HepG2 (cell line): Measurements from ENCODE around the gene PRR36. TPM values are rescaled to one million over a fixed set of nuclear protein-coding genes. Genes with fewer than 3 reads are reported as not detected.

ENCODE experiments used
- CC2D1A ChIP-seq: sonication (generic); formaldehyde crosslinking; IDR thresholded peaks from 2 replicates; pipeline ENCODE4 v1.8.1; 2023; ENCODE audit warnings: mild to moderate bottlenecking, missing genetic modification reagents
- GFI1 ChIP-seq: sonication (generic); formaldehyde crosslinking; IDR thresholded peaks from 2 replicates; pipeline ENCODE4 v1.5.0; 2020; ENCODE audit warnings: missing genetic modification reagents, mild to moderate bottlenecking, borderline replicate concordance
- HMGA1 ChIP-seq: sonication (generic); formaldehyde crosslinking; conservative IDR thresholded peaks from 2 replicates; pipeline ENCODE4 v1.4.0; 2020; ENCODE audit warnings: missing genetic modification reagents
- NCOA2 ChIP-seq: sonication (generic); formaldehyde crosslinking; IDR thresholded peaks from 2 replicates; pipeline ENCODE4 v1.8.0; 2022; ENCODE audit warnings: inconsistent platforms
- RBAK ChIP-seq: sonication (generic); formaldehyde crosslinking; IDR thresholded peaks from 2 replicates; pipeline ENCODE4 v1.5.1; 2020; ENCODE audit warnings: mild to moderate bottlenecking, missing genetic modification reagents
- RELA ChIP-seq: sonication (generic); formaldehyde crosslinking; IDR thresholded peaks from 2 replicates; pipeline ENCODE4 v1.4.0; 2020; ENCODE audit warnings: missing genetic modification reagents
- YEATS4 ChIP-seq: sonication (generic); formaldehyde crosslinking; IDR thresholded peaks from 2 replicates; pipeline ENCODE4 v1.4.0; 2020; ENCODE audit warnings: missing genetic modification reagents, borderline replicate concordance
- ZBTB14 ChIP-seq: sonication (generic); formaldehyde crosslinking; IDR thresholded peaks from 2 replicates; pipeline ENCODE4 v1.4.0; 2020; ENCODE audit warnings: missing genetic modification reagents
- ZNF318 ChIP-seq: sonication (generic); formaldehyde crosslinking; IDR thresholded peaks from 2 replicates; pipeline ENCODE4 v1.4.0; 2020; ENCODE audit warnings: mild to moderate bottlenecking, missing genetic modification reagents
- ZNF414 ChIP-seq: sonication (generic); formaldehyde crosslinking; IDR thresholded peaks from 2 replicates; pipeline ENCODE4 v1.5.0; 2020; ENCODE audit warnings: missing genetic modification reagents
- ZNF724P ChIP-seq: sonication (generic); formaldehyde crosslinking; IDR thresholded peaks from 2 replicates; pipeline ENCODE4 v1.8.0; 2022; ENCODE audit warnings: missing genetic modification reagents, borderline replicate concordance
- polyA plus RNA-seq, 8 experiments: library from polyadenylated mRNA; depleted of rRNA in 3 of 8; stranded (reverse) in 7 of 8; unstranded in 1 of 8; fragments of >200 nt; fragmentation: Illumina TruSeq in 4 of 8; extraction: Trizol in 4 of 8; gene quantifications; 2 replicates each; pipeline versions ENCODE4 v1.2.1 to v1.2.3, GENCODE V29; 2011 to 2016; ENCODE audit warnings: low read depth in 4 of 8, missing spikeins in 1 of 8, mixed read lengths in 1 of 8; ENCODE audit not compliant: insufficient read depth in 1 of 8
- total RNA-seq, 5 experiments: library from RNA; depleted of rRNA; stranded (reverse); fragments of >200 nt; fragmentation: Illumina TruSeq; extraction: Trizol; gene quantifications; 2 replicates each; pipeline ENCODE4 v1.2.3, GENCODE V29; 2016; ENCODE audit warnings: low read depth in 1 of 5
- TF ChIP-seq, protein P1 (sequence below): IDR thresholded peaks from 2 replicates; pipeline ENCODE4 v1.6.1; 2016
- TF ChIP-seq, protein P2 (sequence below): sonication (generic); formaldehyde crosslinking; IDR thresholded peaks from 2 replicates; pipeline ENCODE4 v1.5.0; 2020; ENCODE audit warnings: mild to moderate bottlenecking, missing genetic modification reagents

PRR36 gene
- total and polyA plus RNA-seq, 2 of the 13 experiments (the other 11 are each of a cell fraction or from before 2014, with no cell fraction given): 0.07 to 0.17 TPM

DNA sequence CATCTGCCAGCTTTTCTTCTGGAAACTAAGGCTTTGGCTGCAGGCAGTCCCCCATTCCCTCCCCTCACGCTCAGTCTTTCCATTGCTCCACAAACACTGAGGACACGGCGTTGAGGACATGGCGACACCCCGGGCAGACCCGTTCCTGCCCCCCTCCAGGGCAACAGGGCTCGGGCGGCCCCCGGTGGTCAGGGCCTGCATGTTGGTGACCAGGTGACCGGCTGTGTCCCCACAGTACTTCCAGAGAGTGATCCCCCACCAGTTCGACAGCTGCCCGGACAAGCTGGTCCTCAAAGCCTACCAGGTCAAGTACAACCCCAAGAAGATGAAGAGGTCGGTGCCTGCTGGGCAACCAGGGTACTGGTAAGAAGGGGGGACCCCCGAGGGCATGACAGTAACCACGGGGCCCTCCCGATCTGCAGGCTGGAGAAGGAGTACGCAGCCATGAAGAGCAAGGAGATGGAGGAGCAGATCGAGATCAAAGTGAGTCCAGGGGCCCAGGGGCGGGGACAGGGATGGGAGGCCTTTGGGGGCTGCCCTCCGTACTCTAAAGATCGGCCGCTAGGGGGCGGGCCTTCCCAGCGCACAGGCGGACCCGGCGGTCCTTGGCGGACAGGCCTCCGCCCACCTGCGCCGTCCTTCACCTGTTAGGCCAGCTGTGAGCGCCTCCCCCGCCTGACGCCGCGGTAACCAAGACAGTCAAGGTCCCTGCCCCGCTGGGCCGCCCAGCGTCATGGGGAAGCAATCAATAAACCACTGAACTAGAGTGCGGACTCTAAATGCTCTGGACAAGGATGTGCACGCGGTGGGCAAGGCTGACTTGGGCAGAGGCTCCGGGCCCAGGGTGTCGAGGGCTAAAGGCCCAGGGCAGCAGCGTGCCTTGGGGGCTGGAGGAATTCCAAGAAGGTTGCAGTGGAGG, 21.1 kb downstream of the PRR36 start (continued):
- TF ChIP-seq ZNF318 (CRISPR knock-in tag): no peak
- no peak for TF ChIP-seq HMGA1 (CRISPR knock-in tag)
- TF ChIP-seq NCOA2 (CRISPR knock-in tag): peak; percentile 80
- peak; percentile 79 for TF ChIP-seq ZNF724P (CRISPR knock-in tag)
- peak; percentile 53 for TF ChIP-seq ZBTB14 (CRISPR knock-in tag)
- TF ChIP-seq GFI1 (CRISPR knock-in tag): peak; percentile 79; the same call in 1 of the 2 replicates
- TF ChIP-seq RBAK: peak; percentile 63; the same call in 1 of the 2 replicates
- TF ChIP-seq ZNF414 (CRISPR knock-in tag): peak; percentile 79; the same call in 1 of the 2 replicates
- TF ChIP-seq, protein P1, sequence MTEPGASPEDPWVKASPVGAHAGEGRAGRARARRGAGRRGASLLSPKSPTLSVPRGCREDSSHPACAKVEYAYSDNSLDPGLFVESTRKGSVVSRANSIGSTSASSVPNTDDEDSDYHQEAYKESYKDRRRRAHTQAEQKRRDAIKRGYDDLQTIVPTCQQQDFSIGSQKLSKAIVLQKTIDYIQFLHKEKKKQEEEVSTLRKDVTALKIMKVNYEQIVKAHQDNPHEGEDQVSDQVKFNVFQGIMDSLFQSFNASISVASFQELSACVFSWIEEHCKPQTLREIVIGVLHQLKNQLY (CRISPR knock-in tag): peak; percentile 68; the same call in 1 of the 2 replicates
- TF ChIP-seq RELA (CRISPR knock-in tag): no peak
- TF ChIP-seq CC2D1A: no peak
- TF ChIP-seq, protein P2, sequence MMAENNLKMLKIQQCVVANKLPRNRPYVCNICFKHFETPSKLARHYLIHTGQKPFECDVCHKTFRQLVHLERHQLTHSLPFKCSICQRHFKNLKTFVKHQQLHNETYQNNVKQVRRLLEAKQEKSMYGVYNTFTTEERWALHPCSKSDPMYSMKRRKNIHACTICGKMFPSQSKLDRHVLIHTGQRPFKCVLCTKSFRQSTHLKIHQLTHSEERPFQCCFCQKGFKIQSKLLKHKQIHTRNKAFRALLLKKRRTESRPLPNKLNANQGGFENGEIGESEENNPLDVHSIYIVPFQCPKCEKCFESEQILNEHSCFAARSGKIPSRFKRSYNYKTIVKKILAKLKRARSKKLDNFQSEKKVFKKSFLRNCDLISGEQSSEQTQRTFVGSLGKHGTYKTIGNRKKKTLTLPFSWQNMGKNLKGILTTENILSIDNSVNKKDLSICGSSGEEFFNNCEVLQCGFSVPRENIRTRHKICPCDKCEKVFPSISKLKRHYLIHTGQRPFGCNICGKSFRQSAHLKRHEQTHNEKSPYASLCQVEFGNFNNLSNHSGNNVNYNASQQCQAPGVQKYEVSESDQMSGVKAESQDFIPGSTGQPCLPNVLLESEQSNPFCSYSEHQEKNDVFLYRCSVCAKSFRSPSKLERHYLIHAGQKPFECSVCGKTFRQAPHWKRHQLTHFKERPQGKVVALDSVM (CRISPR knock-in tag): peak; percentile 82
- TF ChIP-seq YEATS4: peak; percentile 72
